HPDE6-E6E7 (cell line): Measurements from ENCODE around the gene COX6B1.
"Not testable (repeated sequence)": the region's sequence is repeated elsewhere in the genome, so short reads cannot be mapped to it uniquely, and the experiment has no call there.

ENCODE experiments used
- DNase-seq: peaks from one replicate; pipeline ENCODE4 v3.0.0; 2011; ENCODE audit warnings: missing footprints; ENCODE audit errors: extremely low spot score

COX6B1 gene

DNA sequence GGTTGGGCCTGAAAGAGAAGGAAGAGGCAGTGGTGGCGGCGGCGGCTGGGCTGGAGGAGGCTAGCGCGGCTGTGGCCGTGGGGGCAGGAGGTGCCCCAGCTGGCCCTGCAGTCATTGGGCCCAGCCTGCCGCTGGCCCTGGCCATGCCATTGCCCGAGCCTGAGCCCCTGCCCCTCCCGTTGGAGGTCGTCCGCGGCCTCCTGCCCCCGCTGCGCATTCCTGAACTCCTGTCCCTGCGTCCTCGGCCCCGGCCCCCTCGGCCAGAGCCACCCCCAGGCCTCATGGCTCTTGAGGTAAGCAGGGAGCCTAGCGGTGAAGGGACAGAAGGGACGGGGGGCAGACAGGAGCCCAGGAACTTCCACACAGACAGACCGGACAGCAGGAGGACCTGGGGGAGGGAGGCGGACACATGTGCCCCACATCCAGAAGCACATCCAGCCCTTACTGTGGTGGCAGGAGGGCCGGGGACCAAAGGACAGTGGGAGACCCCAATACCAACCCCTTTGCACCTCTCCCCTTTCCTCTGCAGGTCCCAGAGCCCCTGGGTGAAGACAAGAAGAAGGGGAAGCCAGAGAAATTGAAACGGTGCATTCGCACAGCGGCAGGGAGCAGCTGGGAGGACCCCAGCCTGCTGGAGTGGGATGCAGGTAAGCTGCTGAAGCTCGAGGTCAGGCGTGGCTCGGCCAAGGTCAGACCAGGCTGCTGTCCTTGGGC, 14.2 kb upstream of the COX6B1 start:
- DNase-seq, result no peak

DNA sequence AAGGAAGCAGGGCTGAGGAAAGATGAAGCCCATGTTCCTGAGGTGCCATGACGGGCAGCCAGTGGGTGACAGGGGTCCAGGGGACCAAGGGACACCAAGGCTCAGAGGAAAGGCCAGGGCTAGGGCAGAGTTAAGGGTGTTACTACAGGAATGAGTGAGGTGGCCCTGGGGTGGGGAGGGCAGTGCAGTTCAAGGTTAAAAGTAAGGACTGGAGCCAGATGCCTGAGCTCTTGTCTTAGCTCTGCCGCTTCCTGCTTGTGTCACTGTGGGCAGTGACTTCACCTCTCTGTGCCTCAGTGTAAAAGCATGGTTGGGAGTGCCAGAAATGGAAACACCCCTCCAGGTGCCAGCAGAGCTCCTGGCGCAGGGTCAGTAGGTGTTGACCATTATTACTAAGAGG, 11.5 kb upstream of the COX6B1 start:
- no peak for DNase-seq

DNA sequence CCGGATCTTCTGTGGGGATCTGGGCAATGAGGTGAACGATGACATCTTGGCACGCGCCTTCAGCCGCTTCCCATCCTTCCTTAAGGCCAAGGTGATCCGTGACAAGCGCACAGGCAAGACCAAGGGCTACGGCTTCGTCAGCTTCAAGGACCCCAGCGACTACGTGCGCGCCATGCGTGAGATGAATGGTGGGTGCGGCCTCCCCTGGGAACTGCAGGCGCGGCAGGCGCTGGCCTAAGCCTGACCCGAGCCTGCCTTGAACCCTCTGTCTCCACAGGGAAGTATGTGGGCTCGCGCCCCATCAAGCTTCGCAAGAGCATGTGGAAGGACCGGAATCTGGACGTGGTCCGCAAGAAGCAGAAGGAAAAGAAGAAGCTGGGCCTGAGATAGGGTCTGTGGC, 11.0 kb upstream of the COX6B1 start:
- DNase-seq, result no peak

DNA sequence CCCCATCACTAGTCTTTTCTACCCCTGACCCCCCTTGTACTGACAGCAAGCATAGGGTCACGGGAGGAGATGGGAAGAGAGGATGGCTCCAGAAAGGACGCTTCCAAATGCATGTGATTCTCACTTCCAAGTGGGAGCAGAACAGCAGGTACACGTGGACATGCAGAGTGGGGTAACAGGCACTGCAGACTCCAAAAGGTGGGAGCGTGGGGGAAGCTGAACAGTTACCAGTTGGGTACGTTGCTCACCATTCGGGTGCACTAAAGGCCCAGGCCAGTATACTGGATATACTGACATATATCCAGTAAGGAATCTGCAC, 8.8 kb upstream of the COX6B1 start:
- no peak for DNase-seq

DNA sequence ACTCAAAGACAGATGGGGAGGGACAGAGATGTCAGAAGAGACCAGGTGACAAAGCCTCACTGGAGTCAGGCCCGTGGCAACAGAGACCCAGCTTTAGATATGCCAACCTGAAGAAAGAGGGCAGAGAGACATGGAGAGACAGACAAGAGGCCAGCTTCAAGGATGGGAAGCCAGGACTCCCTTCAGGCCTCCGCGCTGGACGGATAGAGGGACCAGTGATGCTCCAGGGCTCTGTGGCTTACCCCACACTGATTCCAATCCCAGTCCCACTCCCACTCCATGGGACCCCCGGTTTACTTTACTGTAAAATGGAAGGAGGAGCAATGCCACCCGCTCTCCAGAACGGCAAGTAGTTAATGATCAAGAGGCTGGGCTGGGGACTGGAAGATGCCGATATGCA, 8.3 kb upstream of the COX6B1 start:
- no peak for DNase-seq

DNA sequence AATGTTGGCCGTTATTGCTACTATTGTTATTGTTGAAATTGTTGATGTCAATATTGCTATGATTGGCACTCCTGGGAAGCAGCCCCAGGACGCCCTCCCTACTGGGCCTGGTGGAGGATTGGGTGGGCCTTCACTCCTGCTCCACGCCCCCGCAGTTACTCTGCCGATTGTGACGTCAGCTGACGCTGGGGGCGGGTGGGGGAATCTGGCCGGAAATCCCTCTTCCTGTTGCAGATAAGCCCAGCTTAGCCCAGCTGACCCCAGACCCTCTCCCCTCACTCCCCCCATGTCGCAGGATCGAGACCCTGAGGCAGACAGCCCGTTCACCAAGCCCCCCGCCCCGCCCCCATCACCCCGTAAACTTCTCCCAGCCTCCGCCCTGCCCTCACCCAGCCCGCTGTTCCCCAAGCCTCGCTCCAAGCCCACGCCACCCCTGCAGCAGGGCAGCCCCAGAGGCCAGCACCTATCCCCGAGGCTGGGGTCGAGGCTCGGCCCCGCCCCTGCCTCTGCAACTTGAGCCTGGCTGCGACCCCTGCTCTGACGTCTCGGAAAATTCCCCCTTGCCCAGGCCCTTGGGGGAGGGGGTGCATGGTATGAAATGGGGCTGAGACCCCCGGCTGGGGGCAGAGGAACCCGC, 6.5 kb upstream of the COX6B1 start, which contains the start of gene ETV2:
TSS of gene ETV2 (plus strand) at position 231 of the 637 bp plus-strand sequence. CDS start 716 bp downstream, outside the sequence.
- no peak for DNase-seq

DNA sequence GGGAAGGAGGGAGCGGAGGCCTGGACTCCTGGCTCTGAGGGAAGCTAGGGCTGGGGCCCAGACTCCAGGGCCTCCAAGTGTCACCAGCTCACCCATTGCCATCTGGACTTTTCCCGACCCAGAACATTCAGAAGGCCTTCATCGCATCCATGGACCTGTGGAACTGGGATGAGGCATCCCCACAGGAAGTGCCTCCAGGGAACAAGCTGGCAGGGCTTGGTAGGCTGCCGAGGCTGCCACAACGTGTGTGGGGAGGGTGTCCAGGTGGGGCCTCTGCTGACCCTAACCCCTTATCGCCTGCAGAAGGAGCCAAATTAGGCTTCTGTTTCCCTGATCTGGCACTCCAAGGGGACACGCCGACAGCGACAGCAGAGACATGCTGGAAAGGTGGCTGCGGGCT, 5.8 kb upstream of the COX6B1 start:
- DNase-seq, result no peak

DNA sequence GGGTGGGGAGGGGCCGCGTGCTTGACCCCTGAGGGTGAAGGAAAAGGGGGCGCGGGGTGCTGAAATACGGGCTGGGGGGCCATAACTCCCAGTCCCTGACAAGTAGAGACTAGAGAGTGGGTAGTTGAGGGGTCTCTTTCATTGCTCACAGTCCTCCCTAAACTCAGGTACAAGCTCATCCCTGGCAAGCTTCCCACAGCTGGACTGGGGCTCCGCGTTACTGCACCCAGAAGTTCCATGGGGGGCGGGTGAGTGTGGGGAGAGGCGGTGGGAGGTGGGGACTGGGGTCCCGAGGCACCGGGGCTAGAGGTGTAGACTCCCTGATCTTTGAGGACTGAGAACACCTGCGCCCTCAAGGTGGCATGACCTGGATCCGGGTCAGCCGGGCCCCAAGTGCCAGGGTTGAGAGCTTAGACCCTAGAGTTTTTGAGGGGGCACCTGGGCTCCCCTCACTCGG, 5.3 kb upstream of the COX6B1 start:
- no peak for DNase-seq

DNA sequence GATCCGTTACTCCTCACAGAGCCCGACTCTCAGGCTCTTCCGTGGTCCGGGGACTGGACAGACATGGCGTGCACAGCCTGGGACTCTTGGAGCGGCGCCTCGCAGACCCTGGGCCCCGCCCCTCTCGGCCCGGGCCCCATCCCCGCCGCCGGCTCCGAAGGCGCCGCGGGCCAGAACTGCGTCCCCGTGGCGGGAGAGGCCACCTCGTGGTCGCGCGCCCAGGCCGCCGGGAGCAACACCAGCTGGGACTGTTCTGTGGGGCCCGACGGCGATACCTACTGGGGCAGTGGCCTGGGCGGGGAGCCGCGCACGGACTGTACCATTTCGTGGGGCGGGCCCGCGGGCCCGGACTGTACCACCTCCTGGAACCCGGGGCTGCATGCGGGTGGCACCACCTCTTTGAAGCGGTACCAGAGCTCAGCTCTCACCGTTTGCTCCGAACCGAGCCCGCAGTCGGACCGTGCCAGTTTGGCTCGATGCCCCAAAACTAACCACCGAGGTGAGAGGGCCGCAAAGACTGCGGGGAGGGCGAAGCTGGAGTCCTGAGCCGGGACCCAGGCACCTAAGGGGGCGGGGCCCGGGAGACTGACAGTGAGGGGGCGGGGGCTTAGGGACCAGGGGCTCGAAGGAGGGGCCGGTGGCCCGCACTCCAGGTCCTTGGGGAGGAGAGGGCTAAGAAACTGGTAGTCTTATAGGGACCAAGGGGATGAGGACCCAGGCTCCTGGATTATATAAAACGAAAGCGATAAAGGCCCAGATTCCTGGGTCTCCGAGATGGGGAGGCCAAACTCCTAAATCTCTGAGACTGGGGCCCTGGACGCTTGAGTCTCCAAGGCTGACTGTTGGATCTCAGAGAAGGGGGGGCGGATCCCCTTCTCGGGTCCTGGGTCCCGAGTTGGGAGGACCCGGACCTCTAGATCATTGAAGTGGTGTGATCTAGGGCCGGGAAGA, 4.6 kb upstream of the COX6B1 start:
- DNase-seq, result peak; percentile 84

DNA sequence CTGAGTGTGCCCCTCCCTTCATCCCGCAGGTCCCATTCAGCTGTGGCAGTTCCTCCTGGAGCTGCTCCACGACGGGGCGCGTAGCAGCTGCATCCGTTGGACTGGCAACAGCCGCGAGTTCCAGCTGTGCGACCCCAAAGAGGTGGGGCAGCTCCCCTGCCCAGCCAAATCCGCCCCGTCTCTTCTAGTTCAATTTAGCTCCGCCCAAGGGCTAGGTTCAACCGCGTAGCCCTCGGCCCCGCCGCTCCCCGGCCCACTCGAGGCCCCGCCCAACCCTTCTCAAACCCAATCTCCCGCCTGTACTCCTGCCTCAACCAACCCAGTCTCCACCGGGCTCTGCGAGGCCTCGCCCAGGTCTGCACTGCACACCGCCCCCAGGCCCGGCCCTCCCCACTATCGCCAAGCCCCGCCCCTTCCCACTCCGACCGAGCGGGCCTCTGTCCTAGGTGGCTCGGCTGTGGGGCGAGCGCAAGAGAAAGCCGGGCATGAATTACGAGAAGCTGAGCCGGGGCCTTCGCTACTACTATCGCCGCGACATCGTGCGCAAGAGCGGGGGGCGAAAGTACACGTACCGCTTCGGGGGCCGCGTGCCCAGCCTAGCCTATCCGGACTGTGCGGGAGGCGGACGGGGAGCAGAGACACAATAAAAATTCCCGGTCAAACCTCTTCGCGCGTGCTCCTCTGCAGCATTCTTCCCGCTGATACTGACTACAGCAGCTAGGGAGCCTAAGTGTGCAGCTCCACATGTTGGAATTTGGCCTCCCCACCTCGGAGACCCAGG, 3.7 kb upstream of the COX6B1 start:
- peak; percentile 99 for DNase-seq

DNA sequence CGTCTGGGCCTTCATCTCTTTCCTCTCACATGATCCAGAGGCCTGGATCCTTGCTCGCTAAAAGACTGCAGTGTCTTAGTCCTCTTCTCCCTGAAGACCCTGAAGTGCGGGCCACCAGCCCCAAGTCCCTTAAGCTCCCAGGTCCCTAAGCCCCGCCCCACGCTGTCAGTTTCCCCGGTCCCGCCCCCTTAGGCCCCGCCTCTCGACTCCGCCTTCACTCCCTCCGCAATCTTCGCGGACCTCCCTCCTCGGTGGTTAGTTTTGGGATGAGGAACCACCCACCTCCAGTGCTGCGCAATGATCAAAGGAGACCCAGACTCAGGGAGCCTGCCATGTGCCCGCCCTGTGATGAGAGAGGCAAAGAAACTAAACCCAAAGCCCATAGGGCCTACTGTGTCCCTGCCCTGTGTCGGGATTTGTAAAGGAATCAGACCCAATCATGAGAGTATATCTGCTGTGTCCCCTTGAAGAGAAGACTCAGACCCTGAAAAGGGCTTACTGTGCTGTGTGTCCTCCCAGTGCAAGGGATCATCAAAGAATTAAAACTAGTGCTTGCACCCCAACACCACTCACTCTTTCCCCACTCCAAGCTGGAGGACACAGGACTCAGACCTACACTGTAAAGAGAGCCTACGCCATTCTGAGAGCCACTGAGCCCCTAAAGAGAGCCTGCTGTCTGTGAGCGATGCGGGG, 3.0 kb upstream of the COX6B1 start:
- DNase-seq, result no peak

DNA sequence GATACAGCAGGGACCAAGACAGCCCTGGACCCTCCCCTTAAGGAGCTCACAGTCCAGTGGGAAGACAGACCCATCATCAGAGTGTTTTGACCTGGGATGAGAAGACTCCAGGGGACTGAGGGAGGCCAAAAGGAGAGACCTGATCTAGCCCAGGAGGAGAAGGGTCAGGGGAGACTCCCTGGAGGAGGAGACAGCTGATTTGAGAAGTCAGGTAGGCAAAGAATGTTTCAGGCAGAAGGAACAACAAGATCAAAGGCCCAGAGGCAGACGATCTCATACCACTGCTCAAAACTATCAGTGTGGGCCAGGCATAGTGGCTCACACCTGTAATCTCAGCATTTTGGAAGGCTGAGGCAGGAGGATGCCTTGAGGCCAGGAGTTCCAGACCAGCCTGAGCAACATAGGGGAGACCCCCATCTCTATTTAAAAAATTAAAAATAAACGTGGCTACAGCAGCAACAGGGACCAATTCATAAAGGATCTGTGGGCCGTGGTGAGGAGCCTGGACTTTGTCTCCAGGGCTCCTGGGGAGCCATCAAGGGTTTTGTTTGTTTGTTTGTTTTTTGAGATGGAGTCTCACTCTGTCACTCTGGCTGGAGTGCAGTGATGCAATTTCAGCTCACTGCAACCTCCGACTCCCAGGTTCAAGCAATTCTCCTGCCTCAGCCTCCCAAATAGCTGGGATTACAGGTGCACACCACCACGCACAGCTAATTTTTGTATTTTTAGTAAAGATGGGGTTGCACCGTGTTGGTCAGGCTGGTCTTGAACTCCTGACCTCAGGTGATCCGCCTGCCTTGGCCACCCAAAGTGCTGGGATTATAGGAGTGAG, 2.2 kb upstream of the COX6B1 start:
- DNase-seq, result no peak

DNA sequence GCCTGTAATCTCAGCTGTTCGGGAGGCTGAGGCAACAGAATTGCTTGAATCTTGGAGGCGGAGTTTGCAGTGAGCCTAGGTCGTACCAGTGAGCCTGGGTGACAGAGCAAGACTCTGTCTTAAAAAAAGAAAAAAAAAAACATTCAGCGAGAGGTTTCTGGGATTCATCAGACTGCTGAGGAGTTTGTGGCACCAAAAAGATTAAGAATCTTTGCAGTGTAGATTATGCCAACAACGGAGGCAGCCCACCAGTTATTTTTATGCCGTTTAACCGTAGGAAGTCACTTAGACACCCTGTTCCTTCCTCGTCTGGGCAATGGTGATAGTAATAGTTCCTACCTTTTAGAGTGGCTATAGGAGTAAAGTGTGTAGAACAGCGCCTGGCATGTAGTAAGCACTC, 2.5 kb downstream of the COX6B1 start:
- no peak for DNase-seq

DNA sequence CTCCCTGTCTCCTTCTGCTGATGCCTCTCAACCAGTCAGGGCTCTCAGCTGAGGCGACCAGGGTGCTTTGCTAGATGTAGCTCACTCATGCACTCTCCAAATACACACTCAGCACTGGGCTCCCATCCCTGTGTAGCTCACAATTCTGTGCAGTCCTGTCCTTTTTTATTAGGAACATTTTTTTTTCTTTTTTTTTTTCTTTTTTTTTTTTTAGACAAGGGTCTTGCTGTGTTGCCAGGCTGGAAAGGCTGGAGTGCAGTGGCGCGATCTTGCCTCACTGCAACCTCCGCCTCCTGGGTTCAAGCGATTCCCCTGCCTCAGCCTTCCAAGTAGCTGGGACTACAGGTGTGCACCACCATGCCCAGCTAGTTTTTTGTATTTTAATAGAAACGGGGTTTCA, 6.7 kb downstream of the COX6B1 start:
- DNase-seq, result not testable (repeated sequence)

DNA sequence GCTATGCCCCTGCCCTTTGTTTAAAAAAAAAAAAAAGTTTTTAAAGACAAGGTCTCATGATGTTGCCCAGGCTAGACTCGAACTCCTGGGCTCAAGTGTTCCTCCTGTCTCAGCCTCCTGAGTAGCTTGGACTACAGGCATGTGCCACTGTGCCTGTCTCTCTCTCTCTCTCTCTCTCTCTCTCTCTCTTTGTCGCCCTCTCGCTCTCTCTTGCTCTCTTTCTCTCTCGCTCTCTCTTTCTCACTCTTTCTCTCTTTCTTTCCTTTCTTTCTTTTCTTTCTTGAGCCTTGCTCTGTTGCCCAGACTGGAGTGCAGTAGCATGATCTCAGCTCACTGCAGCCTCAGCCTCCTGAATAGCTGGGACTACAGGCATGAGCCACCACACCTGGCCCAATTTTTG, 7.5 kb downstream of the COX6B1 start:
- DNase-seq, result no peak

DNA sequence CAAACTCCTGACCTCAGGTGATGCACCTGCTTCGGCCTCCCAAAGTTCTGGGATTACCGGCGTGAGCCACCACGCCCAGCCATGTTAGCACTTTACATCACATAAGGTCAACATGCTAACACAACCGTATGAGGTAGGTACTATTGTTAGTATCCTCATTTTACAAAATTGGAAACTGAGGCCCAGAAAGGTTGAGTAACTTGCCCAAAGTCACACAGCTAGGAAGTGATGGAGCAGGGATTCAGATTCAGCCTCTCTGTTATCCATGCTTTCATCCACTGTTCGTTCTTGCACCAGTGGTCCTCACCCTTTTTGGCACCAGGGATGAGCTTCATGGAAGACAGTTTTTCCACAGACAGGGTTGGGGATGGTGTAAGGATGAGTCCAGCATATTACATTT, 8.6 kb downstream of the COX6B1 start:
- no peak for DNase-seq

DNA sequence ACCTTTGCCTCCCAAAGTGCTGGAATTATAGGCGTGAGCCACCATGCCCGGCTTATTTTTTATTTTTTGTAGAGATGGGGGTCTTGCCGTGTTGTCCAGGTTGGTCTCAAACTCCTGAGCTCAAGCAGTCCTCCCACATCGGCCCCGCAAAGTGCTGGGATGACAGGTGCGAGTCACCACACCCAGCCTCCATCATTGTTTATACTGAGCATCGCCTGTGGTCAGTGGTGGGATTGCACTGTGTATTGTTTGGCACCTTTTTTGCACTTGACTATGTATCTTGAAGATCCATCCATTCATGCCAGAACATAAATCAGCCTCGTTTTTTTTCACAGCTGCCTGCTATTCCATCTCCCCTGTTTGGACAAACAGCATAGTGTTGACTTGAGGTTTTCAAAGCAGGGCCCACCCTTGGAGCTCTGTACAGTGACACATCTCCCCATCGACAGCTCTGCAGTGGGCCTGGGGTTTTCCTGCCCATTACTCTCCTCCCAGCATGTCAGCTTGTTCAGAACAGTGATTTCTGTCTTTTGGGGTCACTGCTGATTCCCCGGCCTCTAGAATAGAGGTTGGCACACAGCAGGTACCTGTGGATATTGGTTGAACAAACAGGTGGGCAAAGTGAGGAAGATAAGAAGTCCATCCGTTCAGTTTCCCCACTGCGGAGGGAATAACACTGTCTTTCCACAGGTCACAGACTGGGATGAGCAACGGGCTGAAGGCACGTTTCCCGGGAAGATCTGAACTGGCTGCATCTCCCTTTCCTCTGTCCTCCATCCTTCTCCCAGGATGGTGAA, 10.0 kb downstream of the COX6B1 start:
- DNase-seq, result no peak

DNA sequence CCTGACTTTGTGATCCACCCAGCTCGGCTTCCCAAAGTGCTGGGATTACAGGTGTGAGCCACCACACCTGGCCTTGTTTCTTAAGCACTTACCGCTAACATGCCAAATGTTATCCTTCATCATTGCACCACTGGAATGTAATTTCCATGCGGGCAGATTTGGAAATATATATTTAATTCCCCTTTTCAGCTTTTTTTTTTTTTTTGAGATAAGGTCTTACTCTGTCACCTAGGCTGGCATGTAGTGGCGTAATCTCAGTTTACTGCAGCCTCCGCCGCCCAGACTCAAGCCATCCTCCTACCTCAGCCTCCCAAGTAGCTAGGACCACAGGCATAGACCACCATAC, 13.8 kb downstream of the COX6B1 start:
- no peak for DNase-seq

DNA sequence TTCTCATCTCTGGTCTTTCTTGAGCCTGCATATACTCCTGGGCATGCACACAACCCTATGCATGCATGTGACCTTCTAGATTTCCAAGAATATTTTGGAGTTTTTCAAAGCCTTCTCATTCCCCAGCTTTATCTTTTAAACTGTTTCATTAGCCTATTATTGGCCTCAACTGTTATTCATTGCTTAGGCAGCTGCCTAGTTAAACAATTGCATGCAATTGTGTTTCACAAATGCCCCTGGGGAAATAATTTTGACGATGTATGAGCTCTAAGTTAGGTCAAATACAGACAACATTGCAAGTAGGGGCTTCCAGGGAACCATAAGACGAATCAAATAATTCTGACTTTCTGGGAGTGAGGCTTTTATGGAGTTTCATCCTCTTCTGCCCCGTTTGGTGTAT, 15.9 kb downstream of the COX6B1 start:
- DNase-seq, result no peak

DNA sequence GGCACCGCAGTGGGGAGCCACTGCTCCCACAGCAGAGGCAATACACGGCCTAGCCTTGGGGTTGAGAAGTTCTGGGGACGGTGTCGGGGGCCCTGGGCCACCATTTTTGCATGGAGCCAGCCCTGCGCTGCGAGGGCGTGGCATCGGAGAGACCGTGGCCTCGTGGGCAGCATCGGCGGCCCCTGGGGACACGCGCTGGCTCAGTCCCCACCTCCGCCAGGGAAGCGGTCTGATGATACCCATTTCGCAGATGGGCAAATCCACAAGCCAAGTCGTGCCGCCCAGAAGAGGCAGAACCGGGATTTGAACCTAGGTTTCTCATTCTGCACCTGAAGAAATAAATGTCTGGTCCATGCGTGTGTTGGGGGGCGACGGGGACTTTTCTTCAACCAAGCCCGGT, 17.0 kb downstream of the COX6B1 start:
- DNase-seq, result no peak
